GM19240 (cell line): ENCODE results near the gene PABPC1L2A.
"Not testable (repeated sequence)": the region's sequence is repeated elsewhere in the genome, so short reads cannot be mapped to it uniquely, and the experiment has no call there.

Experiments
- DNase-seq: peaks from one replicate; pipeline ENCODE4 v3.0.0; 2011; ENCODE audit warnings: low spot score; ENCODE audit not compliant: insufficient read length

The PABPC1L2A gene

GRCh38 chrX:73079024-73079562, at the start of gene PABPC1L2A:
PABPC1L2A (minus strand) TSS chrX:73079512; CDS start chrX:73079386, 126 bp downstream.
- DNase-seq, result not testable (repeated sequence)

GRCh38 chrX:73127700-73128241, 48.5 kb upstream of the PABPC1L2A start:
- DNase-seq, result no peak

- DNase-seq, result no peak
Measured at GRCh38 chrX:73126240-73126639, 46.9 kb upstream of the PABPC1L2A start.

GRCh38 chrX:73099505-73099904, 20.2 kb upstream of the PABPC1L2A start:
- not testable (repeated sequence) for DNase-seq

- DNase-seq, result not testable (repeated sequence)
Measured at GRCh38 chrX:73086766-73087165, 7.5 kb upstream of the PABPC1L2A start.

GRCh38 chrX:73079884-73080283, 572 bp upstream of the PABPC1L2A start:
- not testable (repeated sequence) for DNase-seq

GRCh38 chrX:73078597-73078996, 715 bp downstream of the PABPC1L2A start:
- not testable (repeated sequence) for DNase-seq

GRCh38 chrX:73076838-73077237, 2.5 kb downstream of the PABPC1L2A start:
- no peak for DNase-seq

- DNase-seq, result no peak
Measured at GRCh38 chrX:73069365-73070035, 9.8 kb downstream of the PABPC1L2A start.

- DNase-seq, result no peak
Measured at GRCh38 chrX:73068467-73069364, 10.6 kb downstream of the PABPC1L2A start.

- DNase-seq, result not testable (repeated sequence)
Measured at GRCh38 chrX:73067761-73068466, 11.4 kb downstream of the PABPC1L2A start.

- no peak for DNase-seq
Measured at GRCh38 chrX:73028876-73029275, 50.4 kb downstream of the PABPC1L2A start.
